A549 (cell line): ENCODE measurements around the gene IGSF1. TPM values are rescaled to one million over a fixed set of nuclear protein-coding genes. Genes with fewer than 3 reads are reported as not detected.

Experiments
- ATAC-seq, 2 experiments: fragments of 200-7000 bp in 1 of 2; fragments of >200 bp in 1 of 2; cut with Nextera tagmentation in 1 of 2; cut with Tn5 transposase in 1 of 2; 3 replicates each; pipeline versions ENCODE4 v1.8.0 to v1.9.1; 2018 to 2020; ENCODE audit warnings: mild to moderate bottlenecking in 1 of 2, moderate library complexity in 1 of 2
- CTCF ChIA-PET: fragments of 300-600 bp; sonication (Branson Sonifier 250); formaldehyde crosslinking; extraction: SDS; loops from one replicate; lab custom pipeline; 2021; ENCODE audit warnings: antibody characterized with exemption, inconsistent platforms; lab: Yijun Ruan, JAX
- POLR2A ChIA-PET: fragments of 350-600 bp; formaldehyde crosslinking; extraction: SDS; loops from one replicate; lab custom pipeline; 2021; ENCODE audit warnings: antibody characterized with exemption, inconsistent platforms; lab: Yijun Ruan, JAX
- DNase-seq, 2 experiments: peaks; one replicate each; pipeline versions ENCODE4 v3.0.0 to v3.0.0-alpha.2; 2011 to 2016; ENCODE audit warnings: low read depth in 1 of 2, low spot score in 1 of 2
- FAIRE-seq: peaks from 2 replicates; lab custom pipeline; 2011; peaks lifted over from hg19 to GRCh38; lab: Jason Lieb, UNC
- H3K27ac ChIP-seq, 2 experiments: fragments of >200 bp; sonication (Bioruptor Twin); formaldehyde crosslinking; 3 replicates each; pipeline ENCODE4 v1.5.1; 2016 to 2017
- H3K4me1 ChIP-seq: fragments of >200 bp; sonication (Bioruptor Twin); formaldehyde crosslinking; 3 replicates; pipeline ENCODE4 v1.6.1; 2016
- H3K4me2 ChIP-seq: fragments of >200 bp; sonication (Bioruptor Twin); formaldehyde crosslinking; 3 replicates; pipeline ENCODE4 v1.6.1; 2016
- H3K4me3 ChIP-seq: fragments of >200 bp; sonication (Bioruptor Twin); formaldehyde crosslinking; 3 replicates; pipeline ENCODE4 v1.5.1; 2016
- H3K9me3 ChIP-seq: fragments of >200 bp; sonication (Bioruptor Twin); formaldehyde crosslinking; 3 replicates; pipeline ENCODE4 v1.6.1; 2016
- BHLHE40 ChIP-seq: IDR thresholded peaks from 2 replicates; pipeline ENCODE4 v1.6.1; 2012; ENCODE audit warnings: low read depth, low read length, inconsistent platforms
- CBX2 ChIP-seq: fragments of 200-600 bp; sonication (generic); IDR thresholded peaks from 2 replicates; pipeline ENCODE4 v1.6.1; 2016; ENCODE audit warnings: low read depth, mild to moderate bottlenecking, borderline replicate concordance
- CEBPB ChIP-seq, 2 experiments: fragments of >200 bp in 1 of 2; sonication (Bioruptor Twin) in 1 of 2; formaldehyde crosslinking in 1 of 2; IDR thresholded peaks; 2 replicates each; pipeline ENCODE4 v1.6.1; 2012 to 2016
- CHD2 ChIP-seq: fragments of 150-350 bp; IDR thresholded peaks from 2 replicates; pipeline ENCODE4 v1.6.1; 2014; ENCODE audit warnings: low read length; ENCODE audit not compliant: partially characterized antibody
- ESRRA ChIP-seq: fragments of 150-350 bp; IDR thresholded peaks from 2 replicates; pipeline ENCODE4 v1.6.1; 2014; ENCODE audit warnings: mild to moderate bottlenecking, low read length, borderline replicate concordance
- FOSB ChIP-seq: fragments of 250-450 bp; sonication (Bioruptor Pico); IDR thresholded peaks from 2 replicates; pipeline ENCODE4 v1.5.0; 2020; ENCODE audit warnings: mild to moderate bottlenecking, moderate library complexity
- HDAC2 ChIP-seq: fragments of 200-600 bp; sonication (generic); IDR thresholded peaks from 2 replicates; pipeline ENCODE4 v1.6.1; 2016
- HEYL ChIP-seq: fragments of 250-450 bp; sonication (Bioruptor Pico); IDR thresholded peaks from 2 replicates; pipeline ENCODE4 v1.8.0; 2021; ENCODE audit warnings: mild to moderate bottlenecking, moderate library complexity
- HOXB13 ChIP-seq: fragments of 250-450 bp; sonication (Bioruptor Pico); IDR thresholded peaks from 2 replicates; pipeline ENCODE4 v1.5.0; 2020; ENCODE audit warnings: low read depth, mild to moderate bottlenecking, moderate library complexity
- HOXB5 ChIP-seq: fragments of 250-450 bp; sonication (Bioruptor Pico); IDR thresholded peaks from 2 replicates; pipeline ENCODE4 v1.5.0; 2020; ENCODE audit warnings: mild to moderate bottlenecking, moderate library complexity
- JUNB ChIP-seq: fragments of >200 bp; sonication (Bioruptor Twin); formaldehyde crosslinking; IDR thresholded peaks from 2 replicates; pipeline ENCODE4 v1.6.1; 2016
- KDM5A ChIP-seq: fragments of 200-600 bp; sonication (generic); IDR thresholded peaks from 2 replicates; pipeline ENCODE4 v1.6.1; 2016; ENCODE audit warnings: antibody characterized with exemption, mild to moderate bottlenecking
- NFE2L2 ChIP-seq: fragments of 150-350 bp; conservative IDR thresholded peaks from 2 replicates; pipeline ENCODE4 v1.6.1; 2014; ENCODE audit warnings: low read length
- NR3C1 ChIP-seq: fragments of >200 bp; sonication (Bioruptor Twin); formaldehyde crosslinking; IDR thresholded peaks from 3 replicates; pipeline ENCODE4 v1.6.1; 2017
- PHF8 ChIP-seq: fragments of 200-600 bp; sonication (generic); IDR thresholded peaks from 2 replicates; pipeline ENCODE4 v1.6.1; 2016; ENCODE audit warnings: low read depth, mild to moderate bottlenecking, antibody characterized with exemption, moderate library complexity, borderline replicate concordance
- POLR2AphosphoS2 ChIP-seq: conservative IDR thresholded peaks from 2 replicates; pipeline ENCODE4 v1.6.1; 2012; ENCODE audit warnings: low read length, improper control_type of control experiment, inconsistent platforms
- RAD21 ChIP-seq, 2 experiments: fragments of >200 bp in 1 of 2; sonication (Bioruptor Twin) in 1 of 2; formaldehyde crosslinking in 1 of 2; IDR thresholded peaks in 1 of 2; conservative IDR thresholded peaks in 1 of 2; 2 replicates in 1 of 2; 3 replicates in 1 of 2; pipeline ENCODE4 v1.6.1; 2012 to 2018; ENCODE audit warnings: inconsistent platforms in 1 of 2
- RARB ChIP-seq: fragments of 250-450 bp; sonication (Bioruptor Pico); IDR thresholded peaks from 2 replicates; pipeline ENCODE4 v1.8.0; 2021; ENCODE audit warnings: mild to moderate bottlenecking, moderate library complexity
- RCOR1 ChIP-seq: fragments of 150-350 bp; IDR thresholded peaks from 2 replicates; pipeline ENCODE4 v1.6.1; 2014; ENCODE audit warnings: antibody characterized with exemption, low read length, low read depth
- RFX5 ChIP-seq: fragments of 450-650 bp; IDR thresholded peaks from 2 replicates; pipeline ENCODE4 v1.7.1; 2014; ENCODE audit warnings: antibody characterized with exemption, mild to moderate bottlenecking, moderate library complexity
- RNF2 ChIP-seq: fragments of 200-600 bp; sonication (generic); IDR thresholded peaks from 2 replicates; pipeline ENCODE4 v1.6.1; 2016; ENCODE audit warnings: low read depth, mild to moderate bottlenecking, antibody characterized with exemption, moderate library complexity, borderline replicate concordance
- SMC3 ChIP-seq: fragments of >200 bp; sonication (Bioruptor Twin); formaldehyde crosslinking; IDR thresholded peaks from 3 replicates; pipeline ENCODE4 v1.6.1; 2018; ENCODE audit warnings: inconsistent platforms
- SREBF2 ChIP-seq: fragments of 450-650 bp; IDR thresholded peaks from 2 replicates; pipeline ENCODE4 v1.6.1; 2014; ENCODE audit warnings: mild to moderate bottlenecking, moderate library complexity
- TFCP2L1 ChIP-seq: fragments of 250-450 bp; sonication (Bioruptor Pico); IDR thresholded peaks from 2 replicates; pipeline ENCODE4 v1.5.0; 2021; ENCODE audit warnings: mild to moderate bottlenecking
- TP53 ChIP-seq: fragments of 250-450 bp; sonication (Bioruptor Pico); IDR thresholded peaks from 2 replicates; pipeline ENCODE4 v1.5.0; 2021; ENCODE audit warnings: mild to moderate bottlenecking, moderate library complexity
- USF2 ChIP-seq: fragments of 450-650 bp; IDR thresholded peaks from 2 replicates; pipeline ENCODE4 v1.6.1; 2014; ENCODE audit warnings: antibody characterized with exemption
- ZFP36 ChIP-seq: fragments of 450-650 bp; IDR thresholded peaks from 2 replicates; pipeline ENCODE4 v1.6.1; 2014; ENCODE audit warnings: borderline replicate concordance; ENCODE audit not compliant: partially characterized antibody
- WGBS: methylation state at CpG from one replicate; pipeline ENCODE4 v1.1.6; 2017; ENCODE audit errors: missing lambda C conversion rate; 5-methylcytosine and 5-hydroxymethylcytosine counted together
- polyA plus RNA-seq, 4 experiments: library from polyadenylated mRNA; depleted of rRNA in 3 of 4; stranded (reverse); fragments of >200 nt; fragmentation: RNase III in 1 of 4; extraction: RNeasy Plus Mini Kit Qiagen cat#74134 plus additional on column Dnase treatment in 1 of 4; gene quantifications; 2 replicates in 3 of 4; 3 replicates in 1 of 4; pipeline ENCODE4 v1.2.3, GENCODE V29; 2011 to 2017
- TF ChIP-seq, protein P1 (sequence below): fragments of 250-450 bp; sonication (Bioruptor Pico); IDR thresholded peaks from 2 replicates; pipeline ENCODE4 v1.5.0; 2020; ENCODE audit warnings: low read depth, mild to moderate bottlenecking, moderate library complexity
- TF ChIP-seq, protein P2 (sequence below): IDR thresholded peaks from 2 replicates; pipeline ENCODE4 v1.6.1; 2012
- TF ChIP-seq, protein P3 (sequence below): fragments of 150-350 bp; IDR thresholded peaks from 2 replicates; pipeline ENCODE4 v1.6.1; 2014; ENCODE audit warnings: low read depth, mild to moderate bottlenecking, low read length

The IGSF1 gene
- polyA plus RNA-seq, 2 of the 4 experiments (the other 2 are of a cell fraction), result 0.50 to 1.9 TPM

GRCh38 chrX:131277543-131278136 is 11.5 kb downstream of the IGSF1 start:
- ATAC-seq, result no peak
- no peak overlapping the region for H3K4me3 ChIP-seq
- 53% methylated on average over 11 of the region's 11 CpGs for WGBS
- CTCF ChIA-PET, result interaction anchor here (1.7 kb wide), 1 partner anchor 15 kb away, joined by 6 read pairs; no protein-coding TSS in a partner anchor
- POLR2A ChIA-PET, result no interaction called here
- no peak overlapping the region for H3K27ac ChIP-seq
- DNase-seq, result no peak
- H3K4me2 ChIP-seq, result no peak overlapping the region
- H3K9me3 ChIP-seq, result no peaks in the 10 kb centered on the region
- H3K4me1 ChIP-seq, result no peaks in the 10 kb centered on the region
- FAIRE-seq, result no peak
- TF ChIP-seq CEBPB (IDR thresholded peaks at IDR 0.05), result no peak
- TF ChIP-seq USF2, result no peak
- no peak for TF ChIP-seq RCOR1
- TF ChIP-seq HOXB5 (CRISPR knock-in tag), result no peak
- no peak for TF ChIP-seq HDAC2
- no peak for TF ChIP-seq FOSB (CRISPR knock-in tag)
- no peak for TF ChIP-seq RARB (CRISPR knock-in tag)
- no peak for TF ChIP-seq POLR2AphosphoS2
- no peak for TF ChIP-seq KDM5A
- TF ChIP-seq TFCP2L1, result no peak
- TF ChIP-seq HOXB13 (CRISPR knock-in tag), result no peak
- TF ChIP-seq SREBF2, result no peak
- no peak for TF ChIP-seq BHLHE40
- TF ChIP-seq RAD21 (conservative IDR thresholded peaks at IDR 0.05 in 1 of 2, IDR thresholded peaks at IDR 0.05 in 1 of 2), result no peak
- TF ChIP-seq, protein P1, sequence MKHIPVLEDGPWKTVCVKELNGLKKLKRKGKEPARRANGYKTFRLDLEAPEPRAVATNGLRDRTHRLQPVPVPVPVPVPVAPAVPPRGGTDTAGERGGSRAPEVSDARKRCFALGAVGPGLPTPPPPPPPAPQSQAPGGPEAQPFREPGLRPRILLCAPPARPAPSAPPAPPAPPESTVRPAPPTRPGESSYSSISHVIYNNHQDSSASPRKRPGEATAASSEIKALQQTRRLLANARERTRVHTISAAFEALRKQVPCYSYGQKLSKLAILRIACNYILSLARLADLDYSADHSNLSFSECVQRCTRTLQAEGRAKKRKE (CRISPR knock-in tag), result no peak

- ChIA-PET CTCF (interaction anchor here (1.1 to 1.2 kb wide), 2 partner anchors 9 to 353 kb away, joined by 3 to 5 read pairs; no protein-coding TSS in a partner anchor), POLR2A (no interaction called here)
- Histone ChIP-seq H3K4me2 (no peak overlapping the region), H3K4me3 (no peak overlapping the region), H3K9me3 (no peaks in the 10 kb centered on the region), H3K27ac (no peak overlapping the region), H3K4me1 (no peaks in the 10 kb centered on the region)
- TF ChIP-seq NFE2L2 (no peak), SMC3 (no peak), PHF8 (no peak), SREBF2 (no peak), NR3C1 (no peak), ZFP36 (no peak), CBX2 (no peak), USF2 (no peak), RNF2 (no peak), HEYL (CRISPR knock-in tag) (no peak), CHD2 (no peak), TP53 (CRISPR knock-in tag) (no peak), ESRRA (no peak), RFX5 (no peak), JUNB (no peak), FOSB (CRISPR knock-in tag) (no peak)
- TF ChIP-seq, protein P2, sequence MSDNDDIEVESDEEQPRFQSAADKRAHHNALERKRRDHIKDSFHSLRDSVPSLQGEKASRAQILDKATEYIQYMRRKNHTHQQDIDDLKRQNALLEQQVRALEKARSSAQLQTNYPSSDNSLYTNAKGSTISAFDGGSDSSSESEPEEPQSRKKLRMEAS, result no peak
- TF ChIP-seq, protein P1 (CRISPR knock-in tag), result no peak
- TF ChIP-seq, protein P3, sequence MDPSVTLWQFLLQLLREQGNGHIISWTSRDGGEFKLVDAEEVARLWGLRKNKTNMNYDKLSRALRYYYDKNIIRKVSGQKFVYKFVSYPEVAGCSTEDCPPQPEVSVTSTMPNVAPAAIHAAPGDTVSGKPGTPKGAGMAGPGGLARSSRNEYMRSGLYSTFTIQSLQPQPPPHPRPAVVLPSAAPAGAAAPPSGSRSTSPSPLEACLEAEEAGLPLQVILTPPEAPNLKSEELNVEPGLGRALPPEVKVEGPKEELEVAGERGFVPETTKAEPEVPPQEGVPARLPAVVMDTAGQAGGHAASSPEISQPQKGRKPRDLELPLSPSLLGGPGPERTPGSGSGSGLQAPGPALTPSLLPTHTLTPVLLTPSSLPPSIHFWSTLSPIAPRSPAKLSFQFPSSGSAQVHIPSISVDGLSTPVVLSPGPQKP, result no peak
- whole genome bisulfite sequencing, result 86% methylated on average over 5 of the region's 5 CpGs
- FAIRE-seq (no peak), DNase-seq (no peak), ATAC-seq (no peak)
These were observed 16.1 kb downstream of the IGSF1 start for GRCh38 chrX:131273011-131273410.
